Stimulated activated CD8-positive, alpha-beta memory T cell treated with anti-CD3 and anti-CD28 coated beads, Interleukin-12 subunit alpha, Interleukin-12 subunit beta, amount 100 ng/mL, for 24 hours (primary cell): Measurements from ENCODE around the gene SAV1.

Experiments used
- DNase-seq: peaks from one replicate; pipeline ENCODE4 v3.0.0-alpha.2; 2020; ENCODE audit errors: extremely low read depth

Gene SAV1

DNA sequence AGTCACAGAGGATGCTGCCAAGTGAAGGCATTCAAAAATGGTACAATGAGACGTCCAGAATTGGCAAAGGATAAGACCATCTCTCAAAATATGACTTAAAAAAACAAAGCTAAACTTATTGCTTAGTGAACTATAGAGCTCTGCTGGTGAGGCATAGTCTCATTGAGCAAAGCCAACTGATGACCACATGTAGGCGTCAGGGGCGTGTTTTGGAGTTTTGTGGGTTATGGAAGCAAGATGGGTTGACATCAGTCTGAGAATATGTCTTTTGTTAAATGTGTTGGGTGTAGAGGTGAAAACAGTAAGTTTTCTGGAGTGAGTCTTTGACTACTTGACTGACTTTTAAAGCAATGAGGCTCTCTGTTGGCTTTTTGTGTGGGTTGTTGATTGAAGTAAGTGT lies 60.9 kb downstream of the SAV1 start:
- peak; percentile 5 for DNase-seq

DNA sequence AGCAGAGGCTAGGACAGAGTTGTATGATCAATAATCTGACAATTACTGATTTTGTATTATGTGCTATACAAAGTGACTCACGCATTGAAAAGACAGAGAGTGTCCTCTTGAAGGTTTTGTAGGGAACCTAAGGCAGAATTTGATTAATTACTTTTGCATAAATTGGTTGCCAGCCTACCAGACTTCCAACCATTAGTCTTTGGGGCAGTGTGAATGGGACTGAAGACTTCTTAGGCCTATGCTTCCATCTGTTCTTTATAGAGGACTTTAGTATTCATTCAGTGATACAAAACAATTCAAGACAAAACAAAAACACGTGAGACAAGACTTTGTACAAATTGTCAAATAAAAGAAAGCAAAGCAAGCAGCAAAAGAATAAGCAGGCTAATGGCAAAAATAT lies 61.6 kb downstream of the SAV1 start:
- DNase-seq, result no peak

DNA sequence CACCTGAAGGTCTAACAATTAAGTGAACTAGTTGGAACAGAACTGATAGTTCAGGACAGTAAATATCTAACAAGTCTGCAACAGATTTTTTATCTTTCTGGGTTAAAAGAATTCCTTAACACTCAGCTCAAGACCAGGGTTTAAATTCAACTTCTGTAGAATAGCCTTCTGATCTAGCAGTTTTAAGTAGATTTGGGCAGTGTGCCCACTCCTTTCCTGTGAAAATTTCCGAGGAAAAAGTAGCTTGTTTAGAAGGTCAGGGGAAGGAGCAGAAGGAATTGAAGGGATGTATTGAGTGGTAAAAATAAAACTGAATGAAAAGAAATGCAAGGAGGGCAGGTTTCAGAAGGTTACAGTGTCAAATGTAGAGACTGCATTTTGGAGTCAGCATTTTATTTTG lies 62.3 kb downstream of the SAV1 start:
- DNase-seq, result no peak

DNA sequence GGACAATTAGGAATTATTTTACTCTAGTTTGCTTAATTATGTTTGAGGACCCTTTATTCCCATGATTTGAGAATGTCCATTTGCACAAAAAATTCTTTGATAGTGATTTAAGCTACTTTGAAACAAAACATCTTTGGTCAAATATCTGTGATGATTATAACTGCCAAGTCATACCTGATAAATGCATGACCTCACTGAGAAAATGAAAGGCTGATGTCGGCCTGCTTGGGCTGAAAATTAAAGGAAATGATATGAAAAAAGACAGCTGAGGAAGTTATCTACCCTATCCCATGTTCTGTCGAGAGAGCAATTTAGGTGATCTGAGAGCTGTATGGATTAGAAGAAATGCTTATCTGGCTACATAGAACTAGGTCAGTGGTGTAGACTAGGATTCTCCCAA lies 64.5 kb downstream of the SAV1 start:
- DNase-seq, result no peak

DNA sequence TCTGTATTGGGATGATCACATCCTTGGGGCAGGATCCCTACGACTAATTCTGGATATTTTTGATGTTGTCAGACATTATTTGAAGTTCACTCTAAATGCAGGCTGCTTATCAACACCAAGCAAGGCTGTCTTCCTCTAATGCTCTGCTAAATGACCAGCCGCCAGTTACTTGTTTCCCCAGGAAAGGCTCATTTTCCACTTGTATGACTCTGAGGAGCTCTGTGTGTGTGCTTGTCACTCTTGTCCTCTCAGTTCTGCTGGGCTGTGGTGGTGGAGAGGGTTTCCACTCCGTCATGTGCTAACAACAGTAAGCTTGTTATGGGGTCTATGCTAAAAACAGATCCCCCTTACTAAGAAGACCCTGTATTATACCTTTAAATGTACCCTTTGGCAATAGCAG lies 66.1 kb downstream of the SAV1 start:
- no peak for DNase-seq

DNA sequence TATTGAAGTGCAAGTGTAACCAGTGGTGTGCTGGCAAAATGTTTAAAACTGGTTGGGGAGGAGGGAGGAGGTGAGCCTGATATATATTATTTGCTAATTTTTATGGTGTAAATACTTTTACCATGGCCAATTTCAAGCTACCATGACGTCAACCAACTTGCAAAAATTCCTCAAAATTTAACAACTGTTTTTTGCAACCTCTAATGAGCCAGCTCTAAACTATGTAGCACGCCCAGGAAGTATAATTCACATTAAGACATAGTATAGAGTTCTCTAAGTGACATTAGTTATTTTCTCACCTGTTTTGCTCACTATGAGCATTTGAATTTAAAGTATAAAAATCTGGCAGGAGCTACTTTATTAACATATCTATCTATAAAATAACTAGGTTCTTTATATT lies 66.7 kb downstream of the SAV1 start:
- DNase-seq, result no peak

DNA sequence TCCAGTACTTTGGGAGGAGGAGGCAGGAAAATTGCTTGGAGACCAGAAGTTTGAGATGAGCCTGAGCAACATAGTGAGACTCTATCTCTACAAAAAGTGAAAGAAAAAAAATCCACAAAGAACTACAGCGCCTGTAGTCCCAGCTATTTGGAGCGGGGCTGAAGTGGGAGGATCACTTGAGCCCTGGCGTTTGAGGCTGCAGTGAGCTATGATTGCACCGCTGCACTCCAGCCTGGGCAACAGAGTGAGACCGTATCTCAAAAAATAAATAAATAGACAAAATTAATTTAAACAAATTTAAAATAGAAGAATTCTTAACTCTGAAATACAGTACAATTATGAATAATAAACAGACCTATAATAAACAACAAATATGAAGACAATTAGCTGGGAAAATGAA lies 67.3 kb downstream of the SAV1 start:
- DNase-seq, result no peak

DNA sequence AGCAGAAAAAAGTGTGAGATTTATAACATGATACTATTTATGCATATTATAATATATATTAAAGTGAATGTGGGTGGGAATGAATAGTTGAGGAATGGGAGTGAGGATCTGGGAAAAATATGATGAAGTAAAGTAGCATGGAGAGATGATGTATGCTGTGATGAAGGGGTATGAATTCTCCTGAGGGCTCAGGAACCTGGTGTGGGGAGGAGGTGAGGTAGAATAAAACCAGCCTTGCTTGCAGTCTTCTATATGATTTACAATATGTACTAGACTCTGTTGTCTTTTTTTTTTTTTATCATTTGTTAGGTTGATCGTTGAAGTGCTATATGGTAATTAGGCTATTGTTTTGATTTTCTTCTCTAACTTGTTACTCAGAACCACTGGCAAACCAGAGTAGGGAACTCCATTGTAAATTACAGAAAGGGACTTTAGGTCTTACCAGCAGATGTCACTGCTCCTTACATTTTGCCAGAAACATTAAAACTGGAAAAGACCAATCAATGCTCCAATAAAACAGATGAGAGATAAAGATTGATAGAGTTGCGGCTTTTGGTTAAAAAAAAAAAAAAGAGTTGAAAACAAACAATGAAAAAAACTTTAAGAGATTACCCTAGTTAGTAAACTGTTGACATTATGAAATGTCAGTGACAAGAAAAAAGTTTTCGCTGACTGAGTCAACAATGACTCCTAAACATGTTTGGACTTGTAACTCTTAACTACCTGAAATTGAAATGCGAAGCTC lies 68.2 kb downstream of the SAV1 start:
- DNase-seq, result no peak

DNA sequence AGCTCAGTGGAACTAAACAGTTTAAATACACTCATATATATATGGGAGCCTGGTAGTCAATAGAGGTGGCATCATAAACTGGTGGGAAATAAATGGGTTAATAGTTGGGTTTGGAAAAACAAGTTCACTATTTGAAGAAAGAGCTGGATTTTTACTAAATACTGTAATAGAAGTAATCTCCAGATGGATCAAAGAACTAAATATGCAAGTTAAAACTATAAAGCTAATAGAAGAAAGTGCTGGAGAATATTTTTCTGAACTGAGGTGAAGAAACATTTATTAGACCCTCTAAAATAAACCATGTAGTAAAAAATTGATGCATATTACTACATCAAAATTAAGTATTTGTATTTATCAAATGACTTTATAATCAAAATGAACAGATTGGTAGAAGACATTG lies 69.3 kb downstream of the SAV1 start:
- DNase-seq, result no peak

DNA sequence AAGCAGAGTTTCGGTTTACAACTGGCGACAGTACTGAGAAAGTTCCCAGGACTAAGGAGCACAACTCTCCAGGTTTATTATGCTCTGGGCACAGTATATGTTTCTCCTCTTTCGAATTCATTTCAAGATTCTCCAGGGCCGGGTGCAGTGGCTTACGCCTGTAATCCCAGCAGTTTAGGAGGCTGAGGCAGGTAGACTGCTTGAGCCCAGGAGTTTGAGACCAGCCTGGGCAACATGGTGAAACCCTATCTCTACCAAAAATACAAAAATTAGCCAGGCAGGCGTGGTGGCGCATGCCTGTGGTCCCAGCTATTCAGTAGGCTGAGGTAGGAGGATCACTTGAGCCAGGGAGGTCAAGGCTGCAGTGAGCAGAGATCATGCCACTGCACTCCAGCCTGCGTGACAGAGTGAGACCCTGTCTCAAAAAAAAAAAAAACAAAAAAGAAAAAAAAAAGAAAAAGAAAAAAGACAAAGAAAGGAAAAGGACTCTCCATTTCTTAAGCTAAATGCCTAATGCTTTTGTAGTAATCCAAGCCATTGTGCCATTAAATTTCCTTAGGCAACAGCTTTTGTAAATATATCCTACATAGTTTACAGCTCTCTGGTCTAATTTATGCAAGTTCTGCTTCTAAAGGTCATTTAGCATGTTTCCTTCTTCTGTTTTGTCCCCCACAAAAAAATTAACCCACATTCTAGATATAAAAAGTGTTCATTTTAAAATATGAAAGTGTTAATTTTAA lies 73.4 kb downstream of the SAV1 start:
- DNase-seq, result no peak

DNA sequence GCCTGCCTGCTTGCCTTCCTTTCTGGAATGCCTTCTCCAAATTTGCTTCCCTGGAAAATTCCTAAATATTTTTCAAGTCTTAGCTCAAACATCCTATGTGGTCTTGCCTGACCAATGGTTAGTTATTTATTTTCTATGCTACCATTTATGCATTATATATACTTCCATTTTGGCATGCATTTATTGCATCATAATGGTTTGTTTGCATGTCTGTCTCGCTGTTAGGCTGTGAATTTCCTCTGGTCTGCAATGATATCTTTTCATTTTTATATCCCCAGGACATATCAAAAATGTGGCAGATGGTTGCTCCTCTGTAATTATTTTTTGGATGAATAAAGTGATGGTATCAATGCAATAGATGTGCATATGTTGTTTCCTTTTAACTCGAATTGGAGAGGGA lies 77.6 kb downstream of the SAV1 start:
- DNase-seq, result no peak
